GM19099 (cell line): ENCODE measurements around the gene CFP.

Experiments used
- POLR2A ChIP-seq: IDR thresholded peaks from 3 replicates; pipeline ENCODE4 v1.6.1; 2011; ENCODE audit warnings: low read depth; ENCODE audit not compliant: insufficient read length; ENCODE audit errors: extremely low read depth

Gene CFP

DNA sequence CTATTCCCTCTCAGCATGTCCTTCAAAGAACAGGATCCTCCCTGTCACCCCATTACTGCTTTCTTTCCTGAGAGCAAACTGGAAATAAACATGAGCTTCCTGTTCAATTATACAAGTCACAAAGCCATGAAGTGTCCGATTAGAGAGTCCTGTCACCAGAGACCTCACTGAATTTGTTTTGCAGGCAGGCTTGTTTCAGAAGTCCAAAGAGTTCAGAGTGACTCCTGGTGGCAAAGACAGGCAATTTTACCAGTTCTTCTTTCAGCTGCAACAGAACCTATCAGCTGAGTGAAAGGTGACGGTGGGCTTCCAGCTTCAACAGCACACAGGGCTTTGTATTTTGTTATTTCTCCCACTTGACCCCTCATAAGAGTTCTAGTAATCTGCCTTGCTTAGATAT lies 14.2 kb upstream of the CFP start:
- no peak for TF ChIP-seq POLR2A

DNA sequence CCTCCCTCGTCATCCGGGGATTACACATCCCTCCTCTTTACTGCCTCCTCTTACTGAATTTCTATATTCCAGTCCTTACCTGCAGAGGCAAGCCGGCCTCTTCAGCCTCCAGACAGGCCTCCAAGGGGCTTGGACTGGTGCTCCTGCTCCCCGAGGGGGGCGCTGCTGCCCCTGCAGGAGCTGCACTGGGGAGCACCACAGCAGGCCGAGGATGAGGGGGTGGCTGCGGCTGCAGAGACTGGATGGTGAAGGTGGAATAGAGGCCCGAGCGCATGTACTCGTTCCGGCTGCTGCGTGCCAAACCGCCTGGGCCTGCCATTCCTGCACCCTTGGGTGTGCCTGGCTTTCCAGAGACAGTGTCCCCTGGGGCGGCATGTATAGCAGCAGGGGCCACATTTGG lies 9.1 kb upstream of the CFP start:
- TF ChIP-seq POLR2A, result no peak

DNA sequence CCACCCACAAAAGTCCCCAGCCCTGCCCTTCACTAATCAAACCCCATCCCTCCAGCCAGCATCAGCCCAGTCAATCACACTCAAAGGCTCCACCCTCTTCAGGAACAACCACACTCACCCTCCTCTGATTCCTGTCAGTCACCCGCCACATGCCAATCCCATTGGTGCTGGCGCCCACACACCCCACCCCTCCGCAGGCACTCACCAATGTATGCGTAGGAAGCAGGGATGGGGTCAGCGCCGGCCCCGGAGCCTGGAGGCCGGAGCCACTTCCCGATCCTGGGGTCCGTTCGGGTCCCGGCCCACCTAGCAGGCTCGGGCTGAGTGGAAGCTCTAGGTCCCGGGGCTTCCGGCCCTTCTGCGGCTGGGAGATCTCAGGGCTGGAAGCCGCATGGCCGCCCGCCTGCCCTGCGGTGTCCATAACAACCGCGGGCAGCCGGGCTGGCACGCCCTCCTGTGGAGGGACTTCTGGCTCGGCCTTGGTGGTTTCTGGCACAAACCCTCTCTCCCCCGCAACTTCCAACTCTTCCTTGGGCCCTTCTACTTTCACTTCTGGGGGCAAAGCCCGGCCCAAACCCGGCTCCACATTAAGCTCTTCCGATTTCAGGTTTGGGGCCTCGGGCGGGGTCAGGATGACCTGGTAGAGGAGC lies 7.9 kb upstream of the CFP start:
- TF ChIP-seq POLR2A, result no peak

DNA sequence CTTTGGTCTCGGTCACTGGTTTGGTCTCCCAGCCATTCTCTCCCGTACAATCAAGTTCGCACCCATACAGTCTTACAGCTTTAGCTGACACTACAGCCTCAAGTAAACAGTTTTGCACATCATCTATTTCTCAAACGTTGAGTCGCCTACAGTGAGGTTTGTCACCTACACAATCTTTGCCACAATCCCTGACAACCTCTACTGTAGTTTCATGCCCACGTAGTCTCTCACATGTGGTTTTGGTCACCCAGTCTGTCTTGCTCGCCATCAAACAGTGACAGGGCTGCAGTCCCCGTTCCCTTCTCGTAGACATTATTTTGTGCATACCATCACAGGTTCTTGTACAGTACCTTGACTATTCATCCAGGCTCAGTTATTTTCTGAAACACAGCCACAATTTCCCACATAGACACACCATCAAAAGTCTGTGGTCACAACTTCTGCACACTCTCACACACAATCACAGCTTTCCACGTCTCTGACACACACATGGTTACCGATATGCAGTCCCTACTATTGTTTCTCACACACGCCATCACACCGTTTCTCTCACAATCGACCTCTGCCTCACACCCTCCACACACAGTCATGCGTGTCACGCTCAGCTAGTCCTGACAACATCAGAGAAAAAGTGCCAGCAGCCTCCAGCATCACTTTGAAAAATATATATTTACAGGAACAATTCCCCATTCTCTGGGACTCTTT lies 5.3 kb upstream of the CFP start:
- TF ChIP-seq POLR2A, result no peak

DNA sequence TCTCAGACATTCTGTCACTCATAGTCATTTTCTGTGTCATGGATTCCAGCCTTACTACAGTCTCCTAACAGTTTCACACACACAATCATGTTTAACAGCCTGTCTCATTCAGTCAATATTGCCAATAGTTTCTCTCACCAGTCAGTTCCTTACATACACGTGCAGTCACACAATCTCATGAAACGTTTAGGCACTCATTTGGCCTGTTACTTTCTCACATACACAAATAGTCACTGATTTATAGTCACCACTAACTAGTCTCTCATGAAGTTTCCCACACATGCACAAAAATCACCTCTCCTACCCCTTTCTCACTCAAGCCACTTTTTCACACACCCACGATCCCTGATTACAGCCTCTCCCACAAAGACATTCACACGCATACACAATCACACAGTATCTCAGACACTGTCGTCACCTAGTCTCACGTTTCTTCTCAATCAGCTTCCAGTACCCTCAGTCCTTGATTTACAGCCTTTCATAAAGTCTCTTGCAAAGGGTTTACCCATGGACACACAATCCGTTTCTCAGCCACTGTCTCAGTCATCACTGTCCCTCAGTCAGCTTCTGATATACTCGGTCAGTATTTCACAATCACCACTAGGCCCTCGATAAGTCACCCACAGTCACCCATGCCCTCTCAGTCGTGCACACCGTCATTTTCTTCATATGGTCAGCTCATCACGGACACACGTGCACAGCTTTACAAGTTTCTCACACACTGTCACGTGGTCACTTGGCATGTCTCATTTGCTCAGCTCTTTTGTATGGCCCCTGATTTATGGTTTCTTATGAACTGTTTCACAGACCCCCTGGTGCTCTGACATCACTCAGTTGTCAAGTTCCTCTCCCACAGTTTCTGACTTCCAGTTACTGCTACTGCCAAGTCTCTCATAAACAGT lies 4.2 kb upstream of the CFP start:
- TF ChIP-seq POLR2A, result no peak

DNA sequence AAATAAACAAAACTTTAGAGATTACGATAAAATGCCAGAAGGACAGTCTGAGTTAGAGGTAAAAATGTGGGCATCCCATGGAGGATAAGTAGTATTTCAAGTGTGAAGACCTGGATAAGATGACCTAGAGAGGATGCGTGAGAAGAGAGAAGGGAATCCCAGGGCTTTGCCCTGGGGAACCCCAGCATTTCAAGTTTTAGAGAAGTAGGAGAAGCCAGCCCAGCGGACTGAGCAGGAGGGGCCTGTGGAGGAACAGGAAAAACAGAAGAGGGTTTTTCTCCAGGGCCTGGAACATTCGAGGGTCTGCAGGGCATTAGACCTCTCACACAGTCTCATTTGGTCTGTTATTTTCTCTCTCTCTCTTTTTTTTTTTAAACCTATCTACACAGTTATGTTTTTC lies 2.9 kb upstream of the CFP start:
- TF ChIP-seq POLR2A, result no peak

DNA sequence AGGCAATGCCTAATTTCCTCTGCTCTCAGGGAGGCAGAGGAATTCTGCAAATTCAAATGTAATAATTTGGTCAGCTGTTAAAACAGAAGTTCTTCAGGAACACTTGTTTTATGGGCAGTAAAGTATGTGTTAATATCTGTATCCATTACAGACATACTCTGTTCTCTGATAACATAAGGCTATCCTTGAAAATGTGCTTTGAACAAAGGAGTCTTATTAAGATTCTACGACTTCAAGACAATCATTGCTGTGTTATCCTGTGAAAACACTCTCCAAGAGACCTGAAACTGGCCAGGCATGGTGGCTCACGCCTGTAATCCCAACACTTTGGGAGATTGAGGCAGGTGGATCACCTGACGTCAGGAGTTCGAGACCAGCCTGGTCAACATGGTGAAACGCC lies 1.9 kb upstream of the CFP start:
- no peak for TF ChIP-seq POLR2A

DNA sequence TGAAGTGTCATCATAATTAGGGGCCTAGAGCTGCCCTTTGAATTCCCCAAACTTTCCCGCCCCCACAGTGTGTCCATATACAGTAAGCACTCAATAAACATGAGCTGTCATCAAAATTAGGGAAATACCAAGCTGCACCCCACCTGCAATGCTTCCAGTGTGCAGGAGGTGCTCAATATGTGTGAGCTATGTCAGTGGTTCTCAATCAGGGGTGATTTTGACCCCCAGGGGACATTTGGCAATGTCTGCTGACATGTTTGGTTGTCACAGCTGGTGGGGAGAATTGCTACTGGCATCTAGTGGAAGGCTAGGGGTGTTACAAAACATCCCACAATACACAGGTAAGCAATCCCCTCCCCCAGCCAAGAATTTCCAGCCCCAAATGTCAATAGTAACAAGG lies 748 bp downstream of the CFP start:
- TF ChIP-seq POLR2A, result no peak

DNA sequence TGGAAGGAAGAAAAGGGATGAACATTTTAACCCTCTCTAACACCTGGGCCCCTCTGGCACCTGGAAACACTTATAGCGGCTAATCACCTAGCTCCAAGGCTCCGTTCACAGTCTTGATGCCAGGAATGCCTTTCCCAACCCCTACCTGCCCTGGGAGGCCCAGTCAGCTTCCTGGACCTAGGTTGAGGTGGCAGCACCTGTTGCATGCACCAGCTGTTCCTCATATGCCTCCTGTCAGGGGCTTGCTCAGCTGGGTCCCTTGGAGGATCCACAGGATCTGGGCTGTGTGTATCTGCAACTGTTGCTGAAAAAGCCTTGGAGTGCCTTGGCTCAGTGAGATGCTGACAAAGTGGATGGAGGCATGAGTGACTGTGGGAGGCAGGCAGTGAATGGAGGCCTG lies 4.4 kb downstream of the CFP start:
- TF ChIP-seq POLR2A, result no peak

DNA sequence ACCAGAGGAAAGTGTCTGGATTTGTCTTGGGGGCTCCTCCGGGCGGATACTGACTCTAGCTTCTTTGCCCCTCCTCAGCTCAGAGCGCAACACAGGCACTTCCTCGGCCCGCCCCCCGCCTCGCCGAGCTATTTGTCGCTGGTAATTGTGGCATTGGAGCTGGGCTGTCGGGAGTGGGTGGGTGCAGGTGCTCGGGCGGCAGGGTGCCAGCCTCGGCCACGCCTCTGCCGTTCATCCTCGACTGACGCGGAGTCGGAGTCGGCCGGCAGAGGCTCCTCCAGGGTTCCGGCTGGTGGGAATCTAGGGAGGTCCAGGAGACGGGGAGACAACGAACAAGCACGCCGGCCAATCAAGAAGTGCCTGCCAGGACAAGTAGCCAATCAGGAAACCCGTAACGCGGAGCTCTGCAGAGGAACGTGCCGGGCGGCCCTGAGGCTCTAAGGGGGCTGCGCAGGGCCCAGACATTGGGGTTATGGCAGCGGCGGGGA lies 6.1 kb downstream of the CFP start:
- TF ChIP-seq POLR2A, result no peak

DNA sequence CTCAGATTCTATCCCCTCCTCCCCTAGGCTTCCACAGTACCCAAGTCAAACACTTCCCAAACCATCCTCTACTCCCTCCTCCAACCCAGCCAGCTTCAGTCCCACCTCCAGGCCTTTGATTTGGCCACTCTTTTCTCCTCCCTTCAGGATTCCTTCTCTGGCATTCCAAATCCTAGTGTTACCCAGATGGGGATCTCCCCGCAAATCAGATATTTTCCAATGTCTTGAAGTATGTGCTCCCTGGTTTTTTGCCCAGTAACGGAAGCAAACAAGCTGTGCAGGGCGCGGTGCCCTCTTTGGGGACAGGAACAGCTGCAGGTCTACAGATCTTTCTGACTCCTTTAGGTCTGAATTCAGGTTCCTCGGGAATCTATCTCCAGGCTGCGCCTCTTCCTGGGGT lies 7.9 kb downstream of the CFP start:
- no peak for TF ChIP-seq POLR2A

DNA sequence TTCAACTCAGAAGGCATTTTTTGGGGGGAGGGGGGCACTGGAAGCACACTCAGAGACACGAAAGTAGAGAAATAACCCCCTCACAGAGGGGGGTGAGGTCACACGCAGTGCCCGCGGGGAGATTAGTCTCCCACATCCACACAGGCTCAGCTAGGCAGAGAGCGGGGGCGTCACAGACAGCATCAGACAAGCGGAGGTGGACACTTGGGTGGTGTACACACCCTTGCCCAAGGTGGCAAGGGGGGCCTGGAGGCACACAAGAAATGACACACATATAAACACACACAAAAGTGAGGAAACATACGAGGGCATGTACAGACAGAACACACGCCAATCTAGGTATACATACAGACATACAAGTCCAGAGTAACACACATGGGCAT lies 9.4 kb downstream of the CFP start:
- TF ChIP-seq POLR2A, result no peak

DNA sequence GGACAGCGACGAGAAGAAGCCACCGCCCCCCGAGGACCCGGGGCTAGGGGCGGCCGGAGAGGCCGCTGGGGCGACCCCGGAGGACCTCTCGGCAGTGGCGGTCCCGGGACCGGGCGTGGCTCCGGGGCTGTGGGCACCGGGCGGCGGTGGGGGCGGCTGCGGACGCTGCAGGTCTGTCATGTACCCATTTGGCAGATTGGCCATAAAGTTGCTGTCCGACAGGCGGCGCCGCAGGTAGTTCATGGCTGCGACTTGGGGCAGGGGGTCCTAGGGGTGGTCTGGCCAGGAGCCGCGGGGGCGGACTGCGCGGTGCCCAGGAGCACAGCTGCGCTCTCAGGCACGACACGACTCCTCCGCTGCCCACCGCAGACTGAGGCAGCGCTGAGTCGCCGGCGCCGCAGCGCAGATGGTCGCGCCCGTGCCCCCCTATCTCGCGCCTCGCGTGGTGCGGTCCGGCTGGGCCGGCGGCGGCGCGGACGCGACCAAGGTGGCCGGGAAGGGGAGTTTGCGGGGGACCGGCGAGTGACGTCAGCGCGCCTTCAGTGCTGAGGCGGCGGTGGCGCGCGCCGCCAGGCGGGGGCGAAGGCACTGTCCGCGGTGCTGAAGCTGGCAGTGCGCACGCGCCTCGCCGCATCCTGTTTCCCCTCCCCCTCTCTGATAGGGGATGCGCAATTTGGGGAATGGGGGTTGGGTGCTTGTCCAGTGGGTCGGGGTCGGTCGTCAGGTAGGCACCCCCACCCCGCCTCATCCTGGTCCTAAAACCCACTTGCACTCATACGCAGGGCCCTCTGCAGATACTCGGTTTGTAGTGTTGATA lies 10.0 kb downstream of the CFP start, which contains the start of gene SYN1:
TSS of gene SYN1 (minus strand) at position 372 of the 817 bp plus-strand sequence. CDS start at position 243, 129 bp downstream.
- no peak for TF ChIP-seq POLR2A

DNA sequence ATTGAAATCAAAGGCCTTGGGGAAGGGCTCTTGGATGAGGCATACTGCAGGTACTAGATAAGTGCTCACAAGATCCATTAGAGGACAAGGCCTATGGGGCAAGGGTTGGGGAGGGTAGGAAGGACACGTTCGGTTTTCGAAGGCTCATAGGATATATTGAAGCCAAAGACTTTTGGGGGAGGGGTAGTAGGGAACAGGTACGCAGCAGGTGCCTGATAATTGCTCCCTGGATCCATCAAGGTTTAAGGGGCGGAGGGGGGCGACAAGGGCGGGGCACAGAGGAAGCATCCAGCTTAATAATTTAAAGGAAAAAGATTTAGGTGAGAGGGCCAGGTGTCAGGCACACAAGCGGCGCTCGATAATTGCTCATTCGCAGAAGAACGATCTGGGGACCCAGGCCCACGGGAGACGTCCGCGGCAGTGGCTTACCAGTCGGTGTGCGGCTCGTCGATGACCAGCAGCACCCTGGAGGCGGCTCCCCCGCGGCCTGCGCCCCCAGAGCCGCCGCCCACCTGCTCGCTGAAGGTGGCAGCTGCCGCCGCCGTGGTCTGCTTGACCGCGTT lies 10.7 kb downstream of the CFP start:
- TF ChIP-seq POLR2A, result no peak
